Neural cell (in vitro differentiated cells): ENCODE data around the gene POU6F2. TPM values are rescaled to one million over a fixed set of nuclear protein-coding genes. Genes with fewer than 3 reads are reported as not detected.

Experiments used
- polyA plus RNA-seq: library from polyadenylated mRNA; depleted of rRNA; stranded (reverse); fragments of >200 nt; gene quantifications from 2 replicates; pipeline ENCODE4 v1.2.3, GENCODE V29; 2014
- small RNA-seq, 3 experiments: library from RNA; depleted of rRNA; stranded (forward); fragments of <200 nt; gene quantifications; one replicate each; pipeline ENCODE3, GENCODE V24; 2012

Gene POU6F2
- polyA plus RNA-seq, 1 donor from 2014 or later = 2.8 TPM

Small RNA genes lying within 50 kb of the gene (small RNA-seq; reads per million reads assigned to genes)
- gene SNORA20B = 17.3 to 67.2 (median 24.4) reads per million in 3 experiments

Other genes starting within 250 kb of the POU6F2 start
- gene VPS41, start 68.7 kb upstream of the POU6F2 start, polyA plus RNA-seq = 64.0 and 76.3 TPM in 2 replicates